Measurements from ENCODE around the gene MIDN.
A peak's percentile ranks its signal among the peaks of the same experiment; 100 is the strongest.

MIDN gene

GRCh38 chr19:1217366-1217765 is 31.0 kb upstream of the MIDN start:
- TF ChIP-seq CTCF (IDR thresholded peaks at IDR 0.05; ENCODE audit: low read depth, low read length): no peak
- no peak for DNase-seq (ENCODE audit: extremely low read depth, low read depth)

GRCh38 chr19:1218751-1219567 is 29.4 kb upstream of the MIDN start:
- DNase-seq (ENCODE audit: extremely low read depth, low read depth): no peak
- no peak for TF ChIP-seq CTCF (IDR thresholded peaks at IDR 0.05; ENCODE audit: low read depth, low read length)

GRCh38 chr19:1219786-1220476 is 28.5 kb upstream of the MIDN start:
- TF ChIP-seq CTCF (IDR thresholded peaks at IDR 0.05; ENCODE audit: low read depth, low read length): no peak
- no peak for DNase-seq (ENCODE audit: extremely low read depth, low read depth)

GRCh38 chr19:1220477-1220930 is 27.9 kb upstream of the MIDN start:
- DNase-seq (ENCODE audit: extremely low read depth, low read depth): no peak
- TF ChIP-seq CTCF (IDR thresholded peaks at IDR 0.05; ENCODE audit: low read depth, low read length): peak; percentile 1; the same call in 1 of the 2 replicates

GRCh38 chr19:1220976-1221903 is 27.1 kb upstream of the MIDN start:
- no peak for DNase-seq (ENCODE audit: extremely low read depth, low read depth)
- peak; percentile 64 for TF ChIP-seq CTCF (IDR thresholded peaks at IDR 0.05; ENCODE audit: low read depth, low read length)

- TF ChIP-seq CTCF (IDR thresholded peaks at IDR 0.05; ENCODE audit: low read depth, low read length): no peak
Observed at GRCh38 chr19:1221904-1222255, 26.5 kb upstream of the MIDN start.

More at GRCh38 chr19:1221904-1222255, 26.5 kb upstream of the MIDN start:
- no peak for DNase-seq (ENCODE audit: extremely low read depth, low read depth)

All from AG09319 (cell line).